CD14-positive monocyte (primary cell): ENCODE data around the gene CHN2. TPM values are rescaled to one million over a fixed set of nuclear protein-coding genes. Genes with fewer than 3 reads are reported as not detected.

Source experiments
- DNase-seq, 3 donors: peaks; one replicate each; pipeline ENCODE4 v3.0.0-alpha.2; 2011 to 2022
- H2AFZ ChIP-seq: 2 replicates; pipeline ENCODE4 v1.6.0; 2012; ENCODE audit warnings: mild to moderate bottlenecking, low read depth, low read length, inconsistent platforms; ENCODE audit not compliant: insufficient read depth, poor library complexity, severe bottlenecking
- H3K27ac ChIP-seq, 2 donors: 1 replicate in 1 of 2; 2 replicates in 1 of 2; pipeline ENCODE4 v1.5.1; 2012 to 2013; ENCODE audit warnings: low read length in 2 of 2, control low read depth in 1 of 2, inconsistent platforms in 1 of 2, low read depth in 1 of 2, mild to moderate bottlenecking in 1 of 2
- H3K27me3 ChIP-seq, 2 donors: one replicate each; pipeline versions ENCODE4 v1.6.0 to v1.6.1; 2011 to 2013; ENCODE audit warnings: low read length in 2 of 2; ENCODE audit not compliant: control insufficient read depth in 2 of 2, insufficient read depth in 2 of 2
- H3K36me3 ChIP-seq, 2 donors: replicated peaks in 1 of 2; 1 replicate in 1 of 2; 2 replicates in 1 of 2; pipeline versions ENCODE4 v1.5.1 to v1.6.1; 2012 to 2013; ENCODE audit warnings: low read length in 2 of 2, control low read depth in 1 of 2, inconsistent platforms in 1 of 2, mild to moderate bottlenecking in 1 of 2; ENCODE audit not compliant: insufficient read depth in 2 of 2, control insufficient read depth in 1 of 2
- H3K4me1 ChIP-seq, 2 donors: 1 replicate in 1 of 2; 2 replicates in 1 of 2; pipeline versions ENCODE4 v1.5.1 to v1.6.1; 2012 to 2013; ENCODE audit warnings: low read length in 2 of 2, control low read depth in 1 of 2, inconsistent platforms in 1 of 2, mild to moderate bottlenecking in 1 of 2, moderate library complexity in 1 of 2; ENCODE audit not compliant: insufficient read depth in 2 of 2, control insufficient read depth in 1 of 2
- H3K4me2 ChIP-seq: replicated peaks from 2 replicates; pipeline ENCODE3; 2012; ENCODE audit warnings: low read length, moderate library complexity, mild to moderate bottlenecking; ENCODE audit not compliant: poor library complexity, severe bottlenecking; ENCODE audit errors: extremely low read depth
- H3K4me3 ChIP-seq, 3 experiments: fragments of 200-600 bp in 1 of 3; sonication (generic) in 1 of 3; replicated peaks in 1 of 3; 1 replicate in 2 of 3; 2 replicates in 1 of 3; pipeline ENCODE4 v1.5.1; 2011 to 2013; ENCODE audit warnings: low read length in 3 of 3, mild to moderate bottlenecking in 3 of 3, control low read depth in 2 of 3, low read depth in 2 of 3, inconsistent platforms in 1 of 3, moderate library complexity in 1 of 3
- H3K79me2 ChIP-seq: 2 replicates; pipeline ENCODE4 v1.6.0; 2012; ENCODE audit warnings: mild to moderate bottlenecking, control low read depth, inconsistent platforms, low read length, moderate library complexity; ENCODE audit not compliant: insufficient read depth
- H3K9ac ChIP-seq: 2 replicates; pipeline ENCODE4 v1.6.0; 2017; ENCODE audit warnings: low read length, mild to moderate bottlenecking; ENCODE audit not compliant: insufficient read depth, poor library complexity, severe bottlenecking
- H3K9me3 ChIP-seq, 2 donors: replicated peaks in 1 of 2; 1 replicate in 1 of 2; 2 replicates in 1 of 2; pipeline versions ENCODE4 v1.5.1 to v1.6.1; 2012 to 2013; ENCODE audit warnings: low read length in 2 of 2, control low read depth in 1 of 2; ENCODE audit not compliant: control insufficient read depth in 1 of 2, insufficient read depth in 1 of 2
- H4K20me1 ChIP-seq: 2 replicates; pipeline ENCODE4 v1.6.0; 2012; ENCODE audit warnings: mild to moderate bottlenecking, low read length, control low read depth, moderate library complexity; ENCODE audit not compliant: insufficient read depth
- H3K27ac Mint-ChIP-seq, 7 donors: one replicate each; pipeline ENCODE4 v1.8.0; 2020; ENCODE audit warnings: mild to moderate bottlenecking in 7 of 7, mixed read lengths in 7 of 7, moderate library complexity in 6 of 7, inconsistent platforms in 2 of 7
- H3K27me3 Mint-ChIP-seq, 3 donors: one replicate each; pipeline ENCODE4 v1.8.0; 2021 to 2022; ENCODE audit warnings: low read depth in 3 of 3, mild to moderate bottlenecking in 3 of 3, mixed read lengths in 3 of 3, moderate library complexity in 3 of 3, inconsistent platforms in 1 of 3
- H3K36me3 Mint-ChIP-seq, 2 donors: one replicate each; pipeline ENCODE4 v1.8.0; 2020; ENCODE audit warnings: mixed read lengths in 2 of 2, inconsistent platforms in 1 of 2, mild to moderate bottlenecking in 1 of 2
- H3K4me1 Mint-ChIP-seq: one replicate; pipeline ENCODE4 v1.8.0; 2020; ENCODE audit warnings: mild to moderate bottlenecking, mixed read lengths
- H3K4me3 Mint-ChIP-seq, 2 donors: one replicate each; pipeline ENCODE4 v1.8.0; 2020; ENCODE audit warnings: mild to moderate bottlenecking in 2 of 2, mixed read lengths in 2 of 2, moderate library complexity in 1 of 2
- H3K9me3 Mint-ChIP-seq, 7 donors: one replicate each; pipeline ENCODE4 v1.8.0; 2020 to 2022; ENCODE audit warnings: mixed read lengths in 7 of 7, mild to moderate bottlenecking in 6 of 7, moderate library complexity in 6 of 7, inconsistent platforms in 2 of 7
- CTCF ChIP-seq: fragments of 200-600 bp; IDR thresholded peaks from one replicate; pipeline ENCODE4 v1.8.0; 2022; ENCODE audit warnings: antibody characterized with exemption, mild to moderate bottlenecking
- WGBS: methylation state at CpG from one replicate; pipeline ENCODE4 v1.1.5; 2013; ENCODE audit warnings: missing lambda C conversion rate; ENCODE audit not compliant: insufficient coverage; 5-methylcytosine and 5-hydroxymethylcytosine counted together
- intact Hi-C, 2 donors: fragments of 100-400 bp; cut with micrococcal nuclease; formaldehyde crosslinking; loops; one replicate each; pipeline versions ENCODE4 v1.15.0 to v1.15.1; 2023
- polyA plus RNA-seq, 3 donors: library from polyadenylated mRNA; depleted of rRNA in 1 of 3; unstranded in 2 of 3; stranded (reverse) in 1 of 3; fragments of 300-500 nt in 2 of 3; fragments of >200 nt in 1 of 3; fragmentation: Illumina TruSeq in 2 of 3; gene quantifications; 1 replicate in 2 of 3; 2 replicates in 1 of 3; pipeline ENCODE4 v1.2.3, GENCODE V29; 2012 to 2021

CHN2 gene
- polyA plus RNA-seq, 3 donors: 26.6 to 66.5 (median 44.8) TPM

- peaks cover 0 to 8% of the 10 kb centered on the region in 2 donors for H3K36me3 ChIP-seq
- H3K4me3 Mint-ChIP-seq: no peak overlapping the region
- no peak overlapping the region for H3K4me3 ChIP-seq
- H4K20me1 ChIP-seq: peaks cover 83% of the 10 kb centered on the region
- peaks cover 6% of the 10 kb centered on the region for H3K79me2 ChIP-seq
- H3K9me3 Mint-ChIP-seq: no peaks in the 10 kb centered on the region
- H3K9ac ChIP-seq: no peak overlapping the region
- intact Hi-C loops: loop anchor here in 1 of 2 donors (5.0 kb wide), 1 partner anchor 50 kb away; no protein-coding TSS in a partner anchor
- WGBS: 100% methylated on average over 6 of the region's 9 CpGs
- H2AFZ ChIP-seq: no peak overlapping the region
- no peak for TF ChIP-seq CTCF
- H3K27ac Mint-ChIP-seq: peak overlapping the region in 1 of 7 donors; percentile 33
- no peak overlapping the region for H3K27ac ChIP-seq
- peaks cover 12 to 29% of the 10 kb centered on the region in 2 donors for H3K36me3 Mint-ChIP-seq
- H3K27me3 ChIP-seq: no peaks in the 10 kb centered on the region
- H3K4me1 ChIP-seq: peaks cover 29 to 38% of the 10 kb centered on the region in 2 donors
- H3K9me3 ChIP-seq: no peaks in the 10 kb centered on the region
- H3K4me2 ChIP-seq: no peak overlapping the region
- DNase-seq: no peak
- H3K27me3 Mint-ChIP-seq: no peaks in the 10 kb centered on the region
- H3K4me1 Mint-ChIP-seq: peaks cover 45% of the 10 kb centered on the region
Measured at GRCh38 chr7:29272057-29272456, 77.5 kb downstream of the CHN2 start.

- H3K4me1 ChIP-seq: peaks cover 29 to 38% of the 10 kb centered on the region in 2 donors
- intact Hi-C loops: loop anchor here in 1 of 2 donors (5.0 kb wide), 1 partner anchor 48 kb away; no protein-coding TSS in a partner anchor
- no peak overlapping the region for H3K27ac ChIP-seq
- no peak overlapping the region for H3K4me2 ChIP-seq
- no peak overlapping the region for H3K9ac ChIP-seq
- peaks cover 7 to 9% of the 10 kb centered on the region in 2 donors for H3K36me3 ChIP-seq
- H3K4me3 ChIP-seq: no peak overlapping the region
- peaks cover 0 to 2% (median 0%) of the 10 kb centered on the region in 3 donors for H3K27me3 Mint-ChIP-seq
- H3K4me3 Mint-ChIP-seq: no peak overlapping the region
- peaks cover 45% of the 10 kb centered on the region for H3K4me1 Mint-ChIP-seq
- H3K9me3 ChIP-seq: no peaks in the 10 kb centered on the region
- H2AFZ ChIP-seq: no peak overlapping the region
- H3K79me2 ChIP-seq: peaks cover 6% of the 10 kb centered on the region
- H3K36me3 Mint-ChIP-seq: peaks cover 15 to 19% of the 10 kb centered on the region in 2 donors
- peaks cover 93% of the 10 kb centered on the region for H4K20me1 ChIP-seq
- H3K27me3 ChIP-seq: no peaks in the 10 kb centered on the region
- peak overlapping the region in 2 of 7 donors; percentile 33 to 43 for H3K27ac Mint-ChIP-seq
- H3K9me3 Mint-ChIP-seq: peaks cover 0 to under 1% (median 0%) of the 10 kb centered on the region in 7 donors
- DNase-seq: peak; percentile 5 to 20 (median 14)
- 37% methylated on average over 6 of the region's 11 CpGs for WGBS
- no peak for TF ChIP-seq CTCF
Measured at GRCh38 chr7:29274146-29275017, 79.8 kb downstream of the CHN2 start.
